Stimulated activated CD8-positive, alpha-beta memory T cell treated with anti-CD3 and anti-CD28 coated beads, Interleukin-15, amount 100 ng/mL, for 4 hours (primary cell): ENCODE data around the gene WDR19.

Source experiments
- DNase-seq, 2 donors: peaks; one replicate each; pipeline ENCODE4 v3.0.0-alpha.2; 2020; ENCODE audit warnings: low read depth in 2 of 2

The WDR19 gene

DNA sequence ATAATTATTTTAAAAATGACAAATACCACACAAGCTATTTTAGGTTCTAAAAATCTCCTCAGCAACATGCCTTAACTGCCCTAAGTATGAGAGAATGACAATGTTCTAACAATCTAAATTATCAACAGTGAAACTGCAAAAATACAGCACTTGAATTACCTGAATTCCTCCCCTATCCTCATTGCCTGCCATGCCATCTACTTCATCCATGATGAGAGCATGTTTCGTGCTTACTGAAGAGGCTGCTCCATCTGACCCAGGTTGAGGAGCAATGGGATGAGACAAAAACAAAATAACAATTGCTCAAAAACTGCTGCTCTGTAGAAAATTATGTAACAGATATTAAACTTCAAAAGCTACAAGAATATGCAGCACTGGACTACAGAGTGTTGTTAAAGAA is 120.6 kb downstream of the WDR19 start:
- DNase-seq: no peak

DNA sequence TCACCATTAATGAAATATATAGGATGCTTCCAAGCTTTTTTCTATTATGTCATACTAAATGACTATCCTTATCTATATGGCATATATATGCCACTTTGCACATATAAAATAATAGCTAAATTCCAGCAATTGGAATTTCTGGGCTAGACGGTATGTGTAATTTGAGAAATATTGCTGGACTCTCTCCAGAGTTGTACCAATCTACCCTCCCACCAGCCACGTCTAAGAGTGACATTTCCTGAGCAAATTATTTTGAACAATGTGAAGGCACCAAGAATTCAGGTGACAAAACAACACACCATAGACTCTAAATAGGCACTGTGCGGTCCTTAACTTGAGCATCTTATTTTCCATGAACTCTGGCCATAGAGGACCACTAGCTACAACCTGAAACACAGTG is 121.5 kb downstream of the WDR19 start:
- DNase-seq: no peak

DNA sequence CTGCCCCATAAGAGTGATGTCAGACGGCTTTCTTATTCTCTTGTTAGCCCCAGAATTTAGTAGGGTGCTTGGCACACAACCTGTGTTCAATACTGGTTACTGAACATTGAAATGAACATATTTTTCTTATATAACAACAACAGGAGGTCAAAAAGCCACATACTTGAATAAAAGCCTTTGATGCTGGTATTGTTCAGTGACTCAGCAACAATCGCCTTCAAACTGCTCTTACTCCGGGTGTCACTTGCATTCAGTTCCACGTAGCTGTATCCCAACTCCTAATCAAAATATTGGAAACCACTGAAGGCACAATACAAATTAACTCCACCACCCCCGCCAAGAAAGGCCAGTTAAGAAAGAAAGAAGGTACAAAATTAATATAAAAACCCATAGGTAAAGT is 122.3 kb downstream of the WDR19 start:
- no peak for DNase-seq

DNA sequence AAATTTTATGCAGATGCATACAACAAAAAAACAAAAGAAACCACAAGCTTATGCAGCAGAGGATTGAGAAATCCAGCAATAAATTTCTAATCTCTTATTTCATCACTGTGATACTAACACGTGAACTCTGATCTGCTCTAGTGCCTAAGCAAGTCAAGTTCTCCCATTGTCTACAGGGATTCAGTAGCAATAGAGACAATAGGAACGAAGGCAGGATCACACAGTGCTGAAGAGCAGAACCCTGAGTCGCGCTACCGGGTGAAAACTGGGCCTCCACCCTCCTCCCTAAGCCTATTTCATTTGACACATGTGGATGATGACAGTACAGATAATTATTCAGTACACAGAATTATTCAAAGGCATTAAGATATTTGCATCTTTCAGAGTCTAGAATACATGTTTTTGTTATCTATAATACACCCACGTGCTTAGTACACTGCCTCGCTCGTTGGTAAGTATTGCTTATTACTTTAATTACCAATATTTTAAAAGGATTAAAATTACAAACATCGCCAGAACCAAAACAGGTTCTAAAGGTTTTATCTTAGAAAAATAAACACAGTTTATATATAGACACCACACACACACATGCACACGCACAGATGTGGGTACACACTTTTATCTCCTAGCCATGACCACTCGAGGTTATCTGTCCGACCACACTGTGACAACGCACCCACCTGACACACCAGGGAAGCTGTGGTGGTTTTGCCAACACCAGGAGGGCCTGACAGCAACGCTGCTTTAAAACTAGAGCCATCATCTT is 123.8 kb downstream of the WDR19 start:
- no peak for DNase-seq

DNA sequence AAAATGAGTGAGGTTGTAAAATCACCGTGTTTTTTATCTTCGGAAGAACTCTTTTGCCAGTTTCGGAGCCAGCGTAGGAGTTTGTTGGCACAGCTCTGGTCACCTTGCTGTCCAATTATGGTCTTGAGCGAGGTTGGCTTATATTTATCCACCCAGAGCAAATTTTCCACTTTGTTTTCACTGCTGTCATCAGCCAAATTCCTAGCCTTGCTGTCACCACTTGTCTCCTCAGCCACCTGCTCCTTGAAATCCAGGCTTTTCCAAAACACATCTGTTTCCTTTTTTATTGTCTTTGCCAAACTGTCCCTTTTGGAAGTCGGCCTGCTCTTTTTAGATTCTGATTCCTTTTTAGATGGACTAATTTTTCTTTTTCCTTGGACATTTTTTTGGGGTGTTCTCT is 126.3 kb downstream of the WDR19 start:
- no peak for DNase-seq

DNA sequence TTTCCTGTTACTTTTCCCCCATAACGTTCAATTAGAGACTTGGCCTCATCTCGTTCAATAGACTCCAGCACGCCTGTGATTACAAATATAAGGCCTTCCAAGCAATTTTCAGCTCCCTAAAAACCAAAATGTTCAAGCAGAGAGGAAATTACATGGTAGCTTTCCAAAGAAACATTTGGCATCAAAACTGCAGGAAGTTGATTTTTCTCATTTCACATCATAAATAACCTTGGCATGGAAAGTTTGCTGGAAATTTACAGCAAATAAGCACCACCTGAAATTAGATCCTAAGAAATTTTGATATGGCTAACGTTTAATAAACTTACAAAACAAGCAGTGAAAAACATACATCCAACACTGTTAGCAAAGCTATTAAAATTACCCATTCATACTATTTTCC is 130.5 kb downstream of the WDR19 start:
- no peak for DNase-seq

DNA sequence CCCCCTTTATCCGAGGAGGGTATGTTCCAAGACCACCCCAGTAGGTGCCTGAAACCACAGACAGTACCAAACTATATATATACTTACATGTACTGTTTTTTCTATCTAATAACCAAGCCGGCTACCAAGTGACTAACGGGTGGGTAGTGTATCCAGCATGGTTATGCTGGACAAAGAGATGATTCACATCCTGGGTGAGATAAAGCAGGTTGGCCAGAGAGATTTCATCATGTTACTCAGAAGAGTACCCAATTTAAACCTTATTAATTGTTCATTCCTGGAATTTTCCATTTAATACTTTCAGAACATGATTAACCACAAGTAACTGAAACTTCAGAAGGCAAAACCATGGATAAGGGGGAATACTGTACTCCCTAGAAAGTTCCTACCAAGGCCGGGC is 137.3 kb downstream of the WDR19 start:
- DNase-seq: no peak

DNA sequence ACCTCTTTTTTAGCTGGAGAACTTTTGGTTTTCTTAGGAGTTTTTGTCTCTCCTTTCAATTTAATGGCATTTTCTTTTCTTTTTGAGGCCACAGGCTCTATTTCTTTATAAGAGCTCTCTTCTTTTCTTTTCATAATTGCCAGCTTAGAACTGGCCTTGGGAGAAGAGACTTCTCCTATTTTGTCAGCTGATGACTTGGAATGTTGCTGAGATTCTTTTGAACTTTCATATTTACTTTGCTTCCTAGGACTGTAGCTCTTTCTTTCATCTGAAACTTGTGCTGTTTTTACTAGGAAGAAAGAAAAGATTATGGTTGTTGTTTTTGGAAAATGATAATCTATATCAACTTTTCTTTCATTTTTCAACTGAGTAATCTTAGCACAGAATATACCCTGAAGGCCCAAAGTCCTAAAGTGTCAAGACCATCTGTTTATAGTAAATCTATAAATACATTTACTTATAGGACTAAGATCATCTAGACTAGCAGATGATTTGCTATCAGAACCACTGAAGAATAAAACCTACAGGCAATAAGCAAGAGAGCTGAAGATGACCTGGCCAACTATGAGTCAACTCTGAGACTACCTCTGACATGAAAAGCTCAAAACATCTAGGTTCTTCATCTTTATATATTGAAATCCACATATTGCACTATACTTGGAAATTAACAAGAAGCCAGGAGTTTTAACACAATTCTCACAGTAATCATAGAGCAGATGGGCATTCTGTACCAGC is 138.2 kb downstream of the WDR19 start:
- DNase-seq: no peak

DNA sequence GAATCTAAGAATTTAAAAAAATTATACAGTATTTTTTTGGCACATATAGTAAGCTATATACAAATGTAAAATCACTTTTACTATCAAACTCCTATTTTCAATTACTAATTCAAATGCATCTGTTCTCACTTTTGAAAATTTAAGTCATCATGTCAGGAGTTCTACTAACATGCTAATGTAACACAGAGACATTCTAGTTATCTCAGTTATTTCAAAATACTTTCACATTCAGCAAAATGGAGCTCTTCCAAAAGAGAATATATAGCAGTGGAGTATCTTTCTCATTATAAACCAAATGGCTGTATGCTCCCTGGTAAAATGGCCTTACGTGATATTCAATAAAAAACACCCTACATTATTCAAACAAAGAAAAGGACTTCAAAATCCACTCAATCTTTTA is 141.5 kb downstream of the WDR19 start:
- DNase-seq: no peak

DNA sequence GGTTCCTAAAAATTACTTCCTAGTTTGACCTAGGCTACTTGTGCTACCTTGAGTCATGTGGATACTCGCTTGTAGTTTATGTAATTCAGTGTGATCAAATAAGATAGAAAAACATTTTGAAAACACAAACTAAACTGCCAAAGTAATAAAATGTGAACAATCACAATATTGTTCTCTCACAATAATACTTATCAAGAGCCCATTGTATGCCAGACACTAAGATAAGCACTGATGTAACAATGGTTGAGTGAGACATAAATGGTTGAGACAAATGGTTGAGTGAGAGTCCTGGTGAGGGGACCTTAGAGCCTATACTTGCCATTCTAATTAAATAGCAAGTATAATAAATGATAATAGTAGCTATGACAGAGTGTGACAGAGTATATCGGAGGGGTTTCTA is 142.1 kb downstream of the WDR19 start:
- DNase-seq: no peak

DNA sequence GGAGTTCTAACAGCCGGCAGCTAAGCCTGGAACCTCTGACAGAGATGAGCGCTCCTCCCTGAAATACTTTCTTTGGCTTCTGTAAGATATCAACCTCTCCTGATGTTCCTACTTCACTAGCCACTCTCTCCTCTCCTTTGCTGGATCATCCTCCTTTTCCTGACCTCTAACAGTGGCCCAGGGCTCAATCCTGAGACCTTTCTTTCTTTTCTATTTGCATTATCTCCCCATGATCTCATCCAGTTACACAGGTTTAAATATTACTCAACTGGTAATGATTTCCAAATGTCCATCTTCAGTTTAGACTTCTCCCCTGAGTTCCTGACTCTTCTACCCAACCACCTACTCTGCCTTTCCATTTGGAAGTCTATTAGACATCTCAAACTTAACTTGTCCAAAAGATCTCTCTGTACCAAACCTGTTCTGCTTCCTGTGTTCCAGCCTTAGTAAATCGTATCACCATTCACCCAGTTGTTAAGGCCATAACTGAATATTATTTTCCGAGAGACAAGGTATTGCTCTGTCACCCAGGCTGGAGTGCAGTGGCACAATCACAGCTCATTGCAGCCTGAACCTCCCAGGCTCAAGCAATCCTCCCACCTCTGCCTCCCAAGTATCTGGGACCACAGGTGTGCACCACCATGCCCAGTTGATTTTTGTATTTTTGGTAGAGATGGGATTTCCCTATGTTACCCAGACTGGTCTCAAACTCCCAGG is 142.7 kb downstream of the WDR19 start:
- DNase-seq: no peak

DNA sequence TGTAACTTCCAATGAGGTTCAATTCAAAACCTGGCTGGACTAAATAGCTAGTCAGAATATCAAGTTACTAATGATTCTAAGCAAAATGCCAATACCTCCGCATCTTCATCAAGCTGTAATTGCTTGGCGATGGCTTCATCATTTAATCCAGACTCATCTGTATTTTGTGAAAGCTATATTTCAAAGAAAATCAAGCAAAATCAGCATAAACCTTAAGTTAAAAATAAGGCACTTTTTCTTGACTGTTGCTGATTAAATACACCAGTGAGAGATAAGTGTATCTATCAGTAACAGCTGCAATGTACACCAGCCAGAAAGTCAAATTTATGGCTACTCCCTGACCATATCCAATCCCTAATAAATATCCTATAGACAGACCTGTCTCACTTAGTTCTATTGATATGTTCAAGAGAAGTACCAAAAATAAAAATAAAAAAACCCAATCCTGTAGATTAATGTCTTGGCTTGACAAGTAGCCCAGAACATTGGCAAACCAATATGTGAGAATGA is 144.2 kb downstream of the WDR19 start:
- DNase-seq: no peak

DNA sequence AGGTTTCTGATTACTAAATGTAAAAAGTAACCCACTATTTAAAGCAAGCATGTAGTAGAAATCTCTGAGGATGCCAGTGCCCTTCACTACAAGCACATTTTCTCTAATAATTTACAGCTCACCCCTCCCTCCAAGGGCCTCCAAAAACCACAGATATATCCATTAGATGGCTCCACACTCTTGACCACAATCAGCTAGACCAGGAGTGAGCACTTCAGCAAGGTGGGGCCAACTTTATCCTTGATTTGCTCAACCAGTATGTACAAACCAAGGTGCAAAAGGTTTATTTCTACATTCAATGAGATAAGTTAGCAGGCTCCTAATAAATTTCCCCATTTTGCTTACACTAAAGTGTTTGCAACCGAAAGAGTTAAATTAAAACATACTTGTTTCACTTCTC is 148.0 kb downstream of the WDR19 start:
- no peak for DNase-seq

DNA sequence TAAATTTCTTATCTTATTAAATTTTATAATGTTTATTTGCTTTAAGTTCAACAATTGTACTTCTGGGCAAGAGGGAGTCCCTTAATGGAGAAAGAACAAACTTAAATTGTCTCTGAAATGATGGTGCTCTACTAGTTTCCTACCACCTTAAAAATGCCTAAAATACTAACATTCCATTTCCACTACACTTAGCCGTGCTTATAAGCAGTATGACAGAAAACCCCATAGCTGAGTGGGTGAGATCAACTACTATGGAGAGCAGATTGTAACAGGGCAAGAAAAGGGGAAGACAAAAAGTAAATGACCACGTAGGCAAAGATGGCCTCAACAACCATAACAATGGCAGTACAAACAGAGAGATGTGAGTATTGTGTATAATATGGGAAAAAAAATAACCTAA is 148.9 kb downstream of the WDR19 start:
- no peak for DNase-seq
